ENCODE measurements around the gene ATP2B2.

- TF ChIP-seq GATA1 (IDR thresholded peaks at IDR 0.05; ENCODE audit: low read depth, low read length) = no peak
- no peak for TF ChIP-seq POLR2A (IDR thresholded peaks at IDR 0.05; ENCODE audit: low read length)
Measured at GRCh38 chr3:10286596-10287295, 218.6 kb downstream of the ATP2B2 start.

All from erythroblast (primary cell).